GM23338 (cell line): Measurements from ENCODE around the gene FGGY. TPM values are rescaled to one million over a fixed set of nuclear protein-coding genes. Genes with fewer than 3 reads are reported as not detected.

Source experiments
- ATAC-seq: fragments of 200-7000 bp; cut with Tn5 transposase; 3 replicates; pipeline ENCODE4 v1.9.1; 2020
- DNase-seq: peaks from one replicate; pipeline ENCODE4 v3.0.0-alpha.2; 2015; ENCODE audit warnings: low spot score
- H2AFZ ChIP-seq: fragments of 200-600 bp; sonication (generic); 2 replicates; pipeline ENCODE4 v1.8.0; 2016; ENCODE audit warnings: antibody characterized with exemption, mild to moderate bottlenecking, moderate library complexity
- H3F3A ChIP-seq: fragments of 200-600 bp; sonication (generic); replicated peaks from 2 replicates; pipeline ENCODE4 v1.8.0; 2017; ENCODE audit warnings: antibody characterized with exemption, mixed run types, low read depth
- H3K27ac ChIP-seq: fragments of 200-600 bp; sonication (generic); 2 replicates; pipeline ENCODE4 v1.6.1; 2016; ENCODE audit warnings: low read depth
- H3K27me3 ChIP-seq: fragments of 200-600 bp; sonication (generic); 2 replicates; pipeline ENCODE4 v1.8.0; 2016; ENCODE audit warnings: mild to moderate bottlenecking, mixed run types, moderate library complexity; ENCODE audit not compliant: insufficient read depth
- H3K36me3 ChIP-seq: fragments of 200-600 bp; sonication (generic); 2 replicates; pipeline ENCODE4 v1.8.0; 2016; ENCODE audit warnings: mild to moderate bottlenecking; ENCODE audit not compliant: insufficient read depth
- H3K4me1 ChIP-seq: fragments of 200-600 bp; sonication (generic); 2 replicates; pipeline ENCODE4 v1.8.0; 2016; ENCODE audit warnings: mild to moderate bottlenecking, moderate library complexity; ENCODE audit not compliant: insufficient read depth
- H3K4me2 ChIP-seq: fragments of 200-600 bp; sonication (generic); 2 replicates; pipeline ENCODE4 v1.7.1; 2017; ENCODE audit warnings: mixed run types
- H3K4me3 ChIP-seq: fragments of 200-600 bp; sonication (generic); 2 replicates; pipeline ENCODE4 v1.6.1; 2016; ENCODE audit warnings: mixed run types
- H3K79me2 ChIP-seq: fragments of 200-600 bp; sonication (generic); replicated peaks from 2 replicates; pipeline ENCODE4 v1.8.0; 2017; ENCODE audit warnings: mild to moderate bottlenecking; ENCODE audit not compliant: insufficient read depth
- H3K9me2 ChIP-seq: fragments of 200-600 bp; sonication (generic); 2 replicates; pipeline ENCODE4 v1.8.0; 2017; ENCODE audit not compliant: insufficient read depth
- H4K20me1 ChIP-seq: fragments of 200-600 bp; sonication (generic); replicated peaks from 2 replicates; pipeline ENCODE4 v1.8.0; 2017; ENCODE audit warnings: mild to moderate bottlenecking; ENCODE audit not compliant: insufficient read depth
- H3K27ac Mint-ChIP-seq: 2 replicates; pipeline ENCODE4 v1.8.0; 2020; ENCODE audit warnings: inconsistent platforms, mild to moderate bottlenecking, moderate library complexity, mixed read lengths
- H3K27me3 Mint-ChIP-seq: 3 replicates; pipeline ENCODE4 v1.8.0; 2022; ENCODE audit warnings: low read depth, mild to moderate bottlenecking, moderate library complexity, mixed read lengths, inconsistent platforms; ENCODE audit not compliant: insufficient read depth, poor library complexity
- H3K36me3 Mint-ChIP-seq: 3 replicates; pipeline ENCODE4 v1.8.0; 2021; ENCODE audit warnings: low read depth, mild to moderate bottlenecking, inconsistent platforms, moderate library complexity, mixed read lengths
- H3K4me1 Mint-ChIP-seq: 3 replicates; pipeline ENCODE4 v1.8.0; 2020; ENCODE audit warnings: mild to moderate bottlenecking, inconsistent platforms, mixed read lengths
- H3K4me3 Mint-ChIP-seq: 3 replicates; pipeline ENCODE4 v1.8.0; 2021; ENCODE audit warnings: moderate library complexity, mild to moderate bottlenecking, inconsistent platforms, mixed read lengths
- H3K9me3 Mint-ChIP-seq: 3 replicates; pipeline ENCODE4 v1.8.0; 2020; ENCODE audit warnings: moderate library complexity, mild to moderate bottlenecking, inconsistent platforms, mixed read lengths
- CREB1 ChIP-seq: fragments of 250-450 bp; sonication (Bioruptor Pico); IDR thresholded peaks from 2 replicates; pipeline ENCODE4 v1.5.0; 2020; ENCODE audit warnings: low read depth, mild to moderate bottlenecking, moderate library complexity
- ETS1 ChIP-seq: IDR thresholded peaks from 2 replicates; pipeline ENCODE4 v1.6.1; 2016; ENCODE audit warnings: antibody characterized with exemption
- EZH2 ChIP-seq: fragments of 200-600 bp; sonication (generic); IDR thresholded peaks from one replicate; pipeline ENCODE4 v1.8.0; 2017; ENCODE audit warnings: antibody characterized with exemption, mild to moderate bottlenecking, low read depth; ENCODE audit not compliant: unreplicated experiment
- JUNB ChIP-seq: IDR thresholded peaks from one replicate; pipeline ENCODE4 v1.6.1; 2016; ENCODE audit warnings: antibody characterized with exemption; ENCODE audit not compliant: unreplicated experiment
- NANOG ChIP-seq: IDR thresholded peaks from 2 replicates; pipeline ENCODE4 v1.6.1; 2016; ENCODE audit warnings: antibody characterized with exemption, borderline replicate concordance
- POLR2AphosphoS5 ChIP-seq: IDR thresholded peaks from 2 replicates; pipeline ENCODE4 v1.6.1; 2016; ENCODE audit warnings: antibody characterized with exemption, low read depth
- ZNF462 ChIP-seq: fragments of 250-450 bp; sonication (Bioruptor Pico); IDR thresholded peaks from 2 replicates; pipeline ENCODE4 v1.5.0; 2020; ENCODE audit warnings: mild to moderate bottlenecking, moderate library complexity
- polyA plus RNA-seq: library from polyadenylated mRNA; unstranded; fragments of >200 nt; fragmentation: Nextera tagmentation; extraction: Ambion mirVana; gene quantifications from 2 replicates; pipeline ENCODE4 v1.2.1, GENCODE V29; 2016
- total RNA-seq: library from RNA; depleted of rRNA; stranded (reverse); fragments of >200 nt; shearing (Covaris generic); gene quantifications from 2 replicates; pipeline ENCODE4 v1.2.3, GENCODE V29; 2014

The FGGY gene
- total and polyA plus RNA-seq, 2 experiments from 2014 or later, result 10.9 to 21.4 TPM

GRCh38 chr1:59427784-59428183, 130.9 kb downstream of the FGGY start:
- no peak for DNase-seq
- Mint-ChIP-seq H3K9me3 (no peaks in the 10 kb centered on the region), H3K4me1 (no peaks in the 10 kb centered on the region), H3K27ac (no peak overlapping the region), H3K4me3 (no peak overlapping the region), H3K27me3 (no peaks in the 10 kb centered on the region), H3K36me3 (no peaks in the 10 kb centered on the region)
- TF ChIP-seq ZNF462, result no peak
- no peak for TF ChIP-seq NANOG
- TF ChIP-seq CREB1 (CRISPR knock-in tag), result no peak
- TF ChIP-seq ETS1, result no peak
- TF ChIP-seq JUNB, result no peak
- no peak for TF ChIP-seq POLR2AphosphoS5
- no peak for TF ChIP-seq EZH2
- no peak overlapping the region for H2AFZ ChIP-seq
- H3K27me3 ChIP-seq, result no peaks in the 10 kb centered on the region
- H3K9me2 ChIP-seq, result 0 out of 2 replicates have a peak, but pooled peaks cover 8% of the 10 kb centered on the region
- no peak overlapping the region for H3K27ac ChIP-seq
- no peak overlapping the region for H3K4me3 ChIP-seq
- no peaks in the 10 kb centered on the region for H3K4me1 ChIP-seq
- H3F3A ChIP-seq, result no peaks in the 10 kb centered on the region
- ATAC-seq, result no peak
- no peaks in the 10 kb centered on the region for H3K36me3 ChIP-seq
- no peaks in the 10 kb centered on the region for H4K20me1 ChIP-seq
- no peaks in the 10 kb centered on the region for H3K79me2 ChIP-seq
- H3K4me2 ChIP-seq, result no peak overlapping the region
